Measurements from ENCODE around the gene KAZN.

Gene KAZN

DNA sequence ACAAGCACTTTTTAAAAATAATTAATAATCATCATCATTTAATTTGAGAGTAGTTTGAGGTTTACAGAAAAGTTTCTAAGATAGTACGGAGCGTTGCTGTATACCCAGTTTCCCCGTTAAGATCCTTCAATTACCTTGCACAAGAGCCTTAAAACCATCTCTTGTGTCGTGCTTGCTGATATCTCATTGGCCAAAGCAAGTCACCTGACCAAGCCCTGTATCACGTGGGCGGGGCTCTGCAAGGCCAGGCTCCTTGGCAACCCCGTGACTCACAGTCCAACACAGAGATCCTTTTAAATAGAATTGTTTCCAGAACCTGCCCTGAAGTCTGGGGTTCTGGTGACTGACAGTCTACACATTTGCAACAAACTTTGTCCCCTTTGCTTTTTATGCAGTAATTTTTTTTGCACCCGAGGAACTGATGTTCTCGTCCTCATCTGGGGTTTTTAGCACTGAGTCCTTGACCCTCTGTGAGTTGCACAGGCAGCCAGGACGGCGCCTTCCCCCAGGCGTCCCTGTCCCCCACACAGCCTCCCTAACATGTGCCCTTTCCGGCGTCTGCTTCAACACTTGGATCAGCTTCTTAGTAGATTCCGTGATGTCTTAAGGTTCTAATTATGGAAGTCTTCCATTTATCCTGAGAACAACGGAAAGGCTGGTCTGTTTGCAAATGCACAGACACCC, 371.8 kb downstream of the KAZN start:
- peak; percentile 81 for DNase-seq (ENCODE audit: low read depth)

DNA sequence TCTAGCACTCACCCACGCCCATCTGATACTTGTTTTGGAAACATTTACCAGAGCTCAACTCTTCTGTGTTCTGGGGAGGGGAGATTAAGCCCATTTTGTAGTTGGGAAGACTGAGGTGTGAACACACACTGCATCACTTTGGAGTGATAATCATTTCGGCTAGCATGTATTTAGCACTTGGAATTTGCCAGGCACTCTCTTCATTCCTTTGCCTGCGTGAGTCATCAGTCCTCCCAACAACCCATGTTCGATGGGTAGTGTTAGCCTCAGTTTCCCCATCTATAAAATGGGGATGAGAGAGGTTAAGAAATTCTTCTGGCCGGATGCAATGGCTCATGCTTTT, 372.3 kb downstream of the KAZN start:
- no peak overlapping the region for H3K4me3 ChIP-seq (ENCODE audit: low read length)
- DNase-seq (ENCODE audit: low read depth): no peak
- TF ChIP-seq, protein P1, sequence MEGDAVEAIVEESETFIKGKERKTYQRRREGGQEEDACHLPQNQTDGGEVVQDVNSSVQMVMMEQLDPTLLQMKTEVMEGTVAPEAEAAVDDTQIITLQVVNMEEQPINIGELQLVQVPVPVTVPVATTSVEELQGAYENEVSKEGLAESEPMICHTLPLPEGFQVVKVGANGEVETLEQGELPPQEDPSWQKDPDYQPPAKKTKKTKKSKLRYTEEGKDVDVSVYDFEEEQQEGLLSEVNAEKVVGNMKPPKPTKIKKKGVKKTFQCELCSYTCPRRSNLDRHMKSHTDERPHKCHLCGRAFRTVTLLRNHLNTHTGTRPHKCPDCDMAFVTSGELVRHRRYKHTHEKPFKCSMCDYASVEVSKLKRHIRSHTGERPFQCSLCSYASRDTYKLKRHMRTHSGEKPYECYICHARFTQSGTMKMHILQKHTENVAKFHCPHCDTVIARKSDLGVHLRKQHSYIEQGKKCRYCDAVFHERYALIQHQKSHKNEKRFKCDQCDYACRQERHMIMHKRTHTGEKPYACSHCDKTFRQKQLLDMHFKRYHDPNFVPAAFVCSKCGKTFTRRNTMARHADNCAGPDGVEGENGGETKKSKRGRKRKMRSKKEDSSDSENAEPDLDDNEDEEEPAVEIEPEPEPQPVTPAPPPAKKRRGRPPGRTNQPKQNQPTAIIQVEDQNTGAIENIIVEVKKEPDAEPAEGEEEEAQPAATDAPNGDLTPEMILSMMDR (conservative IDR thresholded peaks at IDR 0.05; ENCODE audit: low read depth, low read length): no peak

More for the DNA sequence above, 371.8 kb downstream of the KAZN start:
- TF ChIP-seq, protein P1 (conservative IDR thresholded peaks at IDR 0.05; ENCODE audit: low read depth, low read length): no peak
- H3K4me3 ChIP-seq (ENCODE audit: low read length): no peak overlapping the region

DNA sequence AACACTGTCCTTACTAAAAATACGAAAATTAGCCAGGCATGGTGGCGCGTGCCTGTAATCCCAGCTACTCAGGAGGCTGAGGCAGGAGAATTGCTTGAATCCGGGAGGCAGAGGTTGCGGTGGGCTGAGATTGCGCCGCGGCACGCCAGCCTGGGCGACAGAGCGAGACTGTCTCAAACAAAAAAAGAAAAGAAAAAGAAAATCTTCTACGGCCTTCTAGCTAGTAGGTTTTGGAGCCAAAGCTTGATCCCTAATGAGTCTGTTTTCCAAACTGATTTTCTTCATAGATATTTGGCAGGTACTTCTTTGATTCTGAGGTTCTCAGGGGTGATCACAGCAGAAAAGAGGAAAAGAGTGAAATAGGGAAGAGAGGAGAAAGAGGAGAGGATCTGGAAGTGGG, 372.7 kb downstream of the KAZN start:
- TF ChIP-seq, protein P1 (conservative IDR thresholded peaks at IDR 0.05; ENCODE audit: low read depth, low read length): no peak
- no peak for DNase-seq (ENCODE audit: low read depth)
- no peak overlapping the region for H3K4me3 ChIP-seq (ENCODE audit: low read length)

DNA sequence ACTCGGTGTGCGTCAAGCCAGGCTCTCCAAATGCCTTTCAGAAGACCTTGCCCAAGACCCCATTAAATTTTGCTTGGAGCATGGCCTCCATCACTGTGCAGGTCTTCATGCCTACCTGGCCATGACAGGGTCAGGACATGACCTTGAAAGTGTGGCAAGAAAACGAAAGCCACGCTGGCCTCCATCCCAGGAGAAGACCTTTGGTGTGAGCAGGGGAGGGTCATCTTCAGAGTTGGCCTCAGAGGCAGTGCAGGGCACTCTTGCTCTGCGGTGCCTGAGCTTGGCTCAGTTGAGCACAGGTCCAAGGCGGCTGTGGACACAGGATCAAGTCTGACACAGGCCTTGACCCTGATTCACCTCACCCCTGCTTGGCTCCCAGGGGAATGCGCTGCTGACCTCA, 373.6 kb downstream of the KAZN start:
- DNase-seq (ENCODE audit: low read depth): no peak
- no peak overlapping the region for H3K4me3 ChIP-seq (ENCODE audit: low read length)

DNA sequence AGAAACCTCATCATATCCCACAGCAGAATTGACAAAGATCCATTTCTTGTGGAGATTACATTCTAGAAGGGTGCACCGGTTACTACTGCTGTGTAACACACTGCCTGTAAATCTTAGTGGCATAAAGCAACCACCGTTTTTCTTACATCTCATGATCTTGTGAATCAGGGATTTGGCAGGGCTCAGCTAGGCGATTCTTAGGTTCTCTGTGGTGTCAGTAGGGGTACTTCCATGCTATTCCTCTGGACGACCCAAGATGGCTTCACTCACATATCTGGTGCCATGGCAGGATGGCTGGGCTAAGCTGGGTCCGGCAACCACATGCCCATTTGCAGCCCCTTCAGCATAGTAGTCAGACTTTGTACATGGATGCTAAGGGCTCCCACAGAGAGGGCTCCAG, 375.3 kb downstream of the KAZN start:
- H3K4me3 ChIP-seq (ENCODE audit: low read length): no peak overlapping the region
- DNase-seq (ENCODE audit: low read depth): no peak
- TF ChIP-seq, protein P1 (conservative IDR thresholded peaks at IDR 0.05; ENCODE audit: low read depth, low read length): no peak

More for the DNA sequence above, 373.6 kb downstream of the KAZN start:
- TF ChIP-seq, protein P1 (conservative IDR thresholded peaks at IDR 0.05; ENCODE audit: low read depth, low read length): no peak

DNA sequence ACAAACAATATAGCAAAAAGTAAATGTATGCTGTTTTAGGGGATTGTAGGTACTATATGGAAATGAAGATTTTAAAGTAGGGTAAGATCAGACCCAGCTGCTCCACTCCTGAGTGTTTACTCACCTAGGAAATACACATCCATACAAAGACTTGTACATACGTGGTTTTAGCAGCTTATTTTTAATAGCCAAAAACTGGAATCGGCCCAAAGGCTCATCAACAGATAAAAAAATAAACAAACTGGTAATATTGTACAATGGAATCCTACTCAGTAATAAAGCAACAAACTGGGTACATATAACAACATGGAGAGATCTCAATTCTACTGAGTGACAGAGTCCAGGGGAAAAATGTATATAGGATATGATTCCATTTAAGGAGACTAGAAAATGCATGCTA, 375.9 kb downstream of the KAZN start:
- no peak for DNase-seq (ENCODE audit: low read depth)
- H3K4me3 ChIP-seq (ENCODE audit: low read length): no peak overlapping the region
- TF ChIP-seq, protein P1 (conservative IDR thresholded peaks at IDR 0.05; ENCODE audit: low read depth, low read length): no peak

DNA sequence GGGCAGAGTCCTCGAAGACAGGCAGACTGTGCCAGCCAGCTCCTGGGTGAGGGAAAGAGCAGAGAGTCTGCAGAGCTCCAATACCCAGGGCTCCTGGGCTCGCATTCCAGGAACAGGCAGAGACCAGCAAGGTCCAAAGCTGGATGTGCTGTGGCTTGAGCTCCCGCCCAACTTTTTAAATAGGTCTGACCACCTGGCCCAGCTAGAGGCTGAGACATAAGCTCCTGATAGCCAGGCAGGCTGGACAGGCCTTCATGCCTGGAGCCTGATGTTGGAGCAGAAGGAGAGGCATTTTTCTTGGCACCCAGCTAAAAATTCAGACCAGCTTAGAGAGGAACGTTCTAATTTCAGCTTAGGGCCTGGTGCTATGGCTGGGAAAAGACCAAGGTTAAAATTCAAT, 376.6 kb downstream of the KAZN start:
- TF ChIP-seq, protein P1 (conservative IDR thresholded peaks at IDR 0.05; ENCODE audit: low read depth, low read length): no peak
- no peak overlapping the region for H3K4me3 ChIP-seq (ENCODE audit: low read length)
- no peak for DNase-seq (ENCODE audit: low read depth)
